Aorta (tissue), 5 donors: Measurements from ENCODE around the gene TBC1D8. TPM values are rescaled to one million over a fixed set of nuclear protein-coding genes. Genes with fewer than 3 reads are reported as not detected.
A peak's percentile ranks its signal among the peaks of the same experiment; 100 is the strongest.

ENCODE experiments used
- ATAC-seq: fragments of 200-7000 bp; cut with Tn5 transposase; one replicate; pipeline ENCODE4 v1.9.1; 2022; ENCODE audit warnings: moderate library complexity; ENCODE audit not compliant: low FRiP score
- DNase-seq, 2 donors: peaks; one replicate each; pipeline ENCODE4 v3.0.0-alpha.2; 2020
- H3K27ac ChIP-seq, 2 donors: one replicate each; pipeline ENCODE4 v1.5.1; 2013; ENCODE audit warnings: low read length in 2 of 2, mild to moderate bottlenecking in 2 of 2, moderate library complexity in 2 of 2, control low read depth in 1 of 2, inconsistent platforms in 1 of 2, low read depth in 1 of 2
- H3K27me3 ChIP-seq, 2 donors: one replicate each; pipeline ENCODE4 v1.6.1; 2013; ENCODE audit warnings: control low read depth in 1 of 2, low read length in 1 of 2, mild to moderate bottlenecking in 1 of 2, moderate library complexity in 1 of 2; ENCODE audit not compliant: insufficient read depth in 2 of 2, control insufficient read depth in 1 of 2
- H3K36me3 ChIP-seq, 2 donors: one replicate each; pipeline ENCODE4 v1.6.1; 2013; ENCODE audit warnings: control low read depth in 1 of 2, low read length in 1 of 2, mild to moderate bottlenecking in 1 of 2; ENCODE audit not compliant: insufficient read depth in 2 of 2, control insufficient read depth in 1 of 2
- H3K4me1 ChIP-seq, 2 donors: one replicate each; pipeline ENCODE4 v1.6.1; 2013; ENCODE audit warnings: low read length in 2 of 2, control low read depth in 1 of 2, mild to moderate bottlenecking in 1 of 2, moderate library complexity in 1 of 2; ENCODE audit not compliant: insufficient read depth in 2 of 2, control insufficient read depth in 1 of 2
- H3K4me3 ChIP-seq, 2 donors: one replicate each; pipeline ENCODE4 v1.5.1; 2013; ENCODE audit warnings: low read length in 2 of 2, control low read depth in 1 of 2, mild to moderate bottlenecking in 1 of 2
- H3K9me3 ChIP-seq: one replicate; pipeline ENCODE4 v1.6.1; 2013; ENCODE audit warnings: mild to moderate bottlenecking, low read length; ENCODE audit not compliant: control insufficient read depth
- WGBS, 2 donors: extraction: QIAGEN DNeasy Blood & Tissue Kit; methylation state at CpG; one replicate each; pipeline ENCODE4 v1.1.7; 2013; 5-methylcytosine and 5-hydroxymethylcytosine counted together
- intact Hi-C, 2 donors: fragments of 100-400 bp; cut with DNase I; formaldehyde crosslinking; loops; one replicate each; pipeline versions ENCODE4 v1.14.2 to v1.15.0; 2022
- polyA plus RNA-seq, 2 donors: library from polyadenylated mRNA; stranded (reverse); fragments of 200-250 nt; gene quantifications; one replicate each; pipeline ENCODE4 v1.2.3, GENCODE V29; 2013
- total RNA-seq, 2 donors: library from RNA; stranded (reverse); fragmentation: NEBNext Ultra II Directional; extraction: Animal tissue kit (Norgen Biotek cat#: 25700); gene quantifications; one replicate each; pipeline ENCODE4 v1.2.1, GENCODE V29; 2021
- donor health status: healthy with polysubstance abuse.
- donor health status: Bipolar disorder and iron deficiency.
- donor health status: DM: no; HTN: no; CAD: no.
- donor health status: DM: no; HTN: no; CAD: no.
- donor health status: DM: yes; HTN: yes; CAD: no.

TBC1D8 gene
- total and polyA plus RNA-seq, 4 donors: 7.8 to 28.8 (median 23.4) TPM

DNA sequence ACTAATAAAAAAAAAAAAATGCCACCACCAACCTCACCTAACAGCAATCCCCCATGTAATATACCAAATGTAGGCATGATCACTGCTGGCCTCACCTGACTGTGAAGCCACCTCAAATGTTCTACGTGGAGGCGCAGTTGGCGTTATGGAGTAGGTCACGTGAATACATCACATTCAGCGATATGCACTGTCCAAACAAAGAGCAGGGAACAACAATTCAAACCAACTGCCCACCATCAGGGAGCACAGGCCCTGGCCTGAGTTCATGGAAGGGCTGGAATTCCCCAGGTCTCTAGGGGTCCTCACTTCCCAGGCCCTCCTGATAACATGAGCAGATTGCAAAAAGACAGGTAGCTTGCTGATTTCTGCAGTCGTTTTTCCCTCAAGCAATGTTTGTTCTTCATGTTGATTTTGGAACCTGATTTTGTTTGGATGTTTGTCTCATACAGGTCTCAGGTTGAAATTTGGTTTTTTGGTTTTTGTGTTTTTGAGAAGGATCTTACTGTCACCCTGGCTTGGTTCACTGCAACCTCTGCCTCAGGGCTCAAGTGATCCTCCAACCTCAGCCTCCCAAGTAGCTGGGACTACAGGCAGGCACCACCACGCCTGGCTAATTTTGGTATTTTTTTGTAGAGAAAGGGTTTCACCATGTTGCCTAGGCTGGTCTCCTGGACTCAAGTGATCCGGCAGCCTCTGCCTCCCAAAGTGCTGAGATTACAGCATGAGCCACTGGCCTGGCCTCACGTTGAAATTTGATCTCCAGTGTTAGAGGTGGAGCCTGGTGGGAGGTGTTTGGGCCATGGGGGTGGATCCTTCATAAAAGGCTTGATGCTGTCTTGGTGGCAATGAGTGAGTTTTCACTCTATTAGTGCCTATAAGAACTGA lies 15.5 kb downstream of the TBC1D8 start:
- intact Hi-C loops: no loop called here
- ATAC-seq (no peak), DNase-seq (no peak)
- WGBS, 2 donors: 82 to 85% methylated on average over 9 of the region's 9 CpGs
- Histone ChIP-seq H3K4me3 (no peak overlapping the region), H3K27ac (no peak overlapping the region), H3K27me3 (no peaks in the 10 kb centered on the region), H3K9me3 (no peaks in the 10 kb centered on the region), H3K36me3 (no peaks in the 10 kb centered on the region), H3K4me1 (no peaks in the 10 kb centered on the region)

DNA sequence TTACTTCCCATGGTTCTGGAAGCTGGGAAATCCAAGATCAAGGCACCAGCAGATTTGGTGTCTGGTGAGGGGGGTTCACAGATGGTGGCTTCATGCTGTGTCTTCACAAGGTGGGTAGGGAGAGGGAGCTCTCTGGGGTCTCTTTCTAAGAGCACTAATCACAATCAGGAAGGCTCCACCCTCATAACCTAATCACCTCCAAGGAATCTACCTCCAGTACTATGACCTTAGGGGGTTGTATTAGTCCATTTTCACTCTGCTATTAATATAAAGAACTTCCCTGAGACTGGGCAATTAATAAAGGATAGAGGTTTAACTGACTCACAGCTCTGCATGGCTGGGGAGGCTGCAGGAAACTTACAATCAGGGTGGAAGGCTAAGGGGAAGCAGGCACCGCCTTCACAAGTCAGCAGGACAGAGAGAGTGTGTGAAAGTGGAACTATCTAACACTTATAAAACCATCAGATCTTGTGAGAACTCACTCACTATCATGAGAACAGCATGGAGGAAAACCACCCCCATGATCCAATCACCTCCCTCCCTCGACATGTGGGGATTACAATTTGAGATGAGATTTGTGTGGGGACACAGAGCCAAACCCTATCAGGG lies 17.6 kb downstream of the TBC1D8 start:
- H3K4me1 ChIP-seq: no peaks in the 10 kb centered on the region
- H3K27ac ChIP-seq: no peak overlapping the region
- H3K9me3 ChIP-seq: no peaks in the 10 kb centered on the region
- ATAC-seq (no peak), DNase-seq (no peak)
- no peak overlapping the region for H3K4me3 ChIP-seq
- 84 to 93% methylated on average over 2 of the region's 2 CpGs for WGBS, 2 donors
- intact Hi-C loops: no loop called here
- no peaks in the 10 kb centered on the region for H3K36me3 ChIP-seq
- H3K27me3 ChIP-seq: no peaks in the 10 kb centered on the region

DNA sequence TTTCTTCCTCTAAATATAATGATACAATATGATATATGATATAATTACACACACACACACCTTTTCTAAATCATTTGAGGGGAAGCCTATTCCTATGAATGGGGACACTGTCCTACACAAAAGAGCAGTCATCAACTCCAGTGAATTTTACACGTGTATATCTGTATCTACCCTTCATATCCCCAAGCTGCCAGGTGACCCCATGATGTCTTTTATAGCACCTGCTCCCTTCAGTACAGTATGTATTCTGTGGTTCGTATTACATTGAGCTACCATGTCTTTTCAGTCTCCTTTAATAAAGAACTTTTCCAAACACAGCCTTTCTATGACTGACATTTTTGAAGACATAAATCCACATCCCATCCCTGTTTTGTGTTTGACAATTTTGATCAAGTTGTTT lies 19.0 kb downstream of the TBC1D8 start:
- no peaks in the 10 kb centered on the region for H3K27me3 ChIP-seq
- H3K4me3 ChIP-seq: no peak overlapping the region
- no peak for DNase-seq
- no peak for ATAC-seq
- H3K27ac ChIP-seq: no peak overlapping the region
- H3K4me1 ChIP-seq: no peaks in the 10 kb centered on the region
- intact Hi-C loops: no loop called here
- no peaks in the 10 kb centered on the region for H3K9me3 ChIP-seq
- no peaks in the 10 kb centered on the region for H3K36me3 ChIP-seq
- 89% methylated on average over 2 of the region's 2 CpGs for WGBS, 2 donors

DNA sequence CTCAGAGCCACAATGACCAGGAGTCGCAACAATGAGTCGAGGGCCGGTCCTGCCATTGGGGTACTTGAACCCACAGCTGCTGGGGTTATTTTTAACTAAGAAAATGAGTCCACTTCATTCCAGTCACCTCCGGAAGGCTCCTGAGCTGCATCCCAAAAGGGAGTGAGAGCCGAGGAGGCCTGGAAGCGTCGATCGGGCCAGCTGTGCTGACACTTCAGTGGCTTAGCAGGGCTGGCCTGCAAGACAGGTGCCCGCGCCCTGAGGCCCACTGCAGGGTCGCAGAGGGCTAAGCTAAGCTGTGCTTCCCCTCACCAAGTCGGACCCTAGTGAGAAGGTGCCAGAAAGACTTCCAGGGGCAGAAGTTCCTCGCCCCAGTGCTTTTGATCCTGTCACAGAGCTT lies 21.1 kb downstream of the TBC1D8 start:
- H3K27ac ChIP-seq: no peak overlapping the region
- WGBS, 2 donors: 88 to 96% methylated on average over 13 of the region's 13 CpGs
- ATAC-seq: no peak
- H3K36me3 ChIP-seq: no peaks in the 10 kb centered on the region
- DNase-seq: no peak
- H3K9me3 ChIP-seq: no peaks in the 10 kb centered on the region
- H3K4me1 ChIP-seq: no peaks in the 10 kb centered on the region
- H3K27me3 ChIP-seq: no peaks in the 10 kb centered on the region
- intact Hi-C loops: no loop called here
- H3K4me3 ChIP-seq: no peak overlapping the region

DNA sequence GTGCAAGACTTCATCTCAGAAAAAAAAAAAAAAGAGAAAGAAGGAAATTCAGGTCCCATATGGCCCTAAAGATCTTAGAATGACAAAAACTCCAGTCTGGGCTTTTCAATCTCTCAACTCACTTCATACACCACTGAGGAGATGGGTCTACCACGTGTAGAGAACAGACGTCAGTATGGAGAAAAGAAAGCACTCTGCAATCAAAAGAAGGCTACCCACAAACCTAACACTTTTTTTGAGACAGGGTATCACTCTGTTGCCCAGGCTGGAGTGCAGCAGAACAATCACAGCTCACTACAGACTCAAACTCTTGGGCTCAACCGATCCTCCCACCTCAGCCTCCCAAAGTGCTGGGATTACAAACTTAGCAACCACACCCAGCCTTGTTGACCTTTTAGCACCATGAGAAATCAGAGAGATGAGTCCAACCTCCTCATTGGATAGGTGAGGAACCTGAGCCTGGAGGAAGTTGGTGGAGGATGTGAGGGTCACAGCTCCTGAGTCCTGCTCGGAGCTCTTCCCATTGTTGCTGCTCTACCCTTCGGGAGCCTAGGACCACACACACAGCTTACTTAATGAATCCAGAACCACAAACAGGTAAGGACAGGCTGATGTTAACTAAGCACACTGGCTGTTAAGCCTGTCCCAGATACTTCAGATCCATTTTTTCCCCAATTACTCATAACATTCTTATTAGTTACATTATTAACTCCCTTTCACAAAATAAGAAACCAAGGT lies 23.7 kb downstream of the TBC1D8 start:
- Histone ChIP-seq H3K4me1 (peaks cover 2 to 5% of the 10 kb centered on the region in 2 donors), H3K9me3 (no peaks in the 10 kb centered on the region), H3K27me3 (no peaks in the 10 kb centered on the region), H3K36me3 (no peaks in the 10 kb centered on the region), H3K4me3 (no peak overlapping the region), H3K27ac (no peak overlapping the region)
- ATAC-seq (no peak), DNase-seq (no peak)
- 79 to 91% methylated on average over 5 of the region's 5 CpGs for WGBS, 2 donors
- intact Hi-C loops: no loop called here

DNA sequence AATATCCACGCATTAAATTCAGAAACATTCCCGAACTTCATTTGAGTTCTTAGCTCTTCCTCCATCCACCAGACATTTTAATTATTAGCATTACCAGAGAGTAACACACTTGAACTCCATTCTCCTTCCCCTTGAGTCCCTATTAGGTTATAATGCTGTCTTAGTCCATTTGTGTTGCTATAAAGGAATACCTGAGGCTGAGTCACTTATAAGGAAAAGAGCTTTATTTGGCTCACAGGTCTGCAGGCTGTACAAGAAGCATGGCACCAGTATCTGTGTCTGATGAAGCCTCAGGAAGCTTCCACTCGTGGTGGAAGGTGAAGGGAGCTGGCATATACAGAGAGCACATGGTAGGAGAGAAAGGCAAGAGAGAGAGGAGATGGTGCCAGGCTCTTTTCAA lies 25.4 kb downstream of the TBC1D8 start:
- no peak for ATAC-seq
- 96% methylated on average over 3 of the region's 3 CpGs for WGBS, 2 donors

DNA sequence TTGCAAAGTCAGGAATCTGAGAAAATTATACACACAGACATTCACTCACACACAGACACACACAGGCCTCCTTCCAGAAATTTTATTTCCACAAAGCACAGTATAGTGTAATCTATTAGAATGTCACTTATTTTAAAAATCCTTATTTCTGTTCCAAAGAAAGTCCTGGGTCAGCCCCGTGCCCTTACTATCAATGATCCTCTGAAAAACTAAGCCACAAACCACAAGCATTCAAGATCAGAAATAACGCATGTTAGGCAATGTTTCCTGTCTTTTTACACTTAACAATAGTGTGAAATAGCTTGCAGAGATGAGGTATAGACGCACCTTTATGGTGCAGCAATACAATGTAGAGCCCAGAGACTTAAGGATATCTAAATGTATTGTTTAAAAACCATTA lies 25.8 kb downstream of the TBC1D8 start:
- Histone ChIP-seq H3K27ac (peak overlapping the region in 1 of 2 donors; percentile 15), H3K27me3 (no peaks in the 10 kb centered on the region), H3K36me3 (no peaks in the 10 kb centered on the region), H3K4me1 (peaks cover 2 to 5% of the 10 kb centered on the region in 2 donors), H3K4me3 (no peak overlapping the region), H3K9me3 (no peaks in the 10 kb centered on the region)
- ATAC-seq (no peak), DNase-seq (no peak)
- intact Hi-C loops: no loop called here
- WGBS, 2 donors: 47 to 48% methylated on average over 3 of the region's 3 CpGs

More for the DNA sequence above, 25.4 kb downstream of the TBC1D8 start:
- intact Hi-C loops: no loop called here
- Histone ChIP-seq H3K4me1 (peaks cover 2 to 5% of the 10 kb centered on the region in 2 donors), H3K36me3 (no peaks in the 10 kb centered on the region), H3K9me3 (no peaks in the 10 kb centered on the region), H3K27ac (peak overlapping the region; percentile 16 to 42), H3K27me3 (no peaks in the 10 kb centered on the region), H3K4me3 (no peak overlapping the region)
- no peak for DNase-seq

DNA sequence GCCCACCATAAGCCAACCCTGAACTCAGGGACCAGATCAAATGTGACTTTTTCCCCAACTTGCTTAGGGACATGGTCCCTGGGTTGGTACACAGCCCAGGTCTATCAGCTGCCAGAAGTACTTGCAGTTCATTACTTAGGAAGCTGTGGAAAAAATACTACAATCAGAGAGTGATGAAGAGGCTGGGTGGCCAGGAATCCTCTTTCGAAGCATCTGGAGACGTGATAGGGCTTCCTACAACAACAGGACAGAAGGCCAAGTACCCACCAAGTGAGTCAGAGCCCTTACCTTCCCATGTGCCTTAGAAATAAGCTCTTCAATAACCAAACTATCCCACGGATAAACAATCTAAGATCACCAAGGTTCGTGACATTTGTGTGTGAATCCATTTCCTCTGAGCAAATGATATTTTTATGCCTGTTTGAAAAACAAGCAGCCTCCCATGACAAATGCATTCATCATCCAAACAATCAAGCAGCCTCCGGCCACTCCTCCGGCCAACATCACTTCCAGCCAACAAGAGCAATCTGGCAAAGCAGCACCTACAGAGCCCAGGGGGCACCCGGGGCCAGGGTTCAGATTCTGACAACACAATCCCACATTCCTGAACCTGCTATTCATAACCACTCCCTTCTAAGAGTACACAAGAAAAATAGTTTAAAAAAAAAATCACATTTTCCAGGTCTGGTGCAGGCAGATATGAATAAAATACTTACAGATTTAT lies 26.4 kb downstream of the TBC1D8 start:
- H3K36me3 ChIP-seq: no peaks in the 10 kb centered on the region
- no peaks in the 10 kb centered on the region for H3K27me3 ChIP-seq
- no peaks in the 10 kb centered on the region for H3K9me3 ChIP-seq
- peak; percentile 77 to 87 for DNase-seq
- WGBS, 2 donors: 4% methylated on average over 7 of the region's 7 CpGs
- H3K4me3 ChIP-seq: no peak overlapping the region
- H3K27ac ChIP-seq: peak overlapping the region; percentile 80 to 95
- peaks cover 2 to 5% of the 10 kb centered on the region in 2 donors for H3K4me1 ChIP-seq
- ATAC-seq: peak; percentile 80
- intact Hi-C loops: no loop called here
